Keratinocyte (primary cell): ENCODE results near the gene MPC1.
"Not testable (repeated sequence)": the region's sequence is repeated elsewhere in the genome, so short reads cannot be mapped to it uniquely, and the experiment has no call there.

Experiments
- EZH2 ChIP-seq: IDR thresholded peaks from one replicate; pipeline ENCODE4 v1.6.1; 2012; ENCODE audit warnings: inconsistent platforms, mild to moderate bottlenecking, low read length, moderate library complexity
- TF ChIP-seq, protein P1 (sequence below), 3 experiments: IDR thresholded peaks in 1 of 3; conservative IDR thresholded peaks in 1 of 3; optimal IDR thresholded peaks in 1 of 3; 2 replicates in 2 of 3; 3 replicates in 1 of 3; pipeline versions ENCODE3 to v1.5.1; 2011; ENCODE audit warnings: low read length in 3 of 3, mild to moderate bottlenecking in 3 of 3, moderate library complexity in 2 of 3, control low read depth in 1 of 3, inconsistent platforms in 1 of 3; ENCODE audit not compliant: insufficient read depth in 2 of 3; ENCODE audit errors: extremely low read depth in 1 of 3

DNA sequence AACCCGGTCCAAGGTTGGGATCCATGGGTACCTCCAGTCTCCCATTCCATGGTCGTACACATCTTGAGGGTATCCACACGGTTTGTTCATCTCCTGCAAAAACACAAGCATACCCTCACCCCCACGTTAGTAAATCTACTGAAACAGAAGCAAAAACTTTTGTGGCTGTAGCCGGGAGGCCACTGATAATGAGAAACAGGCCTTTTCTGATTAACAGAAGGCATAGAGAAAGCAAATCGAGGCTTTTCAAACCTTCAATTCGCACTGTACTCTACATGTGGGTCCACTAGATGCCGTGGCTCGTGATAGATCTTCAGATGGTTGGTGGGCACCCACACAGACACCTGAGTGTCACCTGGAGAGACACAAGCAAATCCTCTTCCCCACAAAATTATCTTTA is 37.1 kb downstream of the MPC1 start:
- not testable (repeated sequence) for TF ChIP-seq EZH2
- TF ChIP-seq, protein P1, sequence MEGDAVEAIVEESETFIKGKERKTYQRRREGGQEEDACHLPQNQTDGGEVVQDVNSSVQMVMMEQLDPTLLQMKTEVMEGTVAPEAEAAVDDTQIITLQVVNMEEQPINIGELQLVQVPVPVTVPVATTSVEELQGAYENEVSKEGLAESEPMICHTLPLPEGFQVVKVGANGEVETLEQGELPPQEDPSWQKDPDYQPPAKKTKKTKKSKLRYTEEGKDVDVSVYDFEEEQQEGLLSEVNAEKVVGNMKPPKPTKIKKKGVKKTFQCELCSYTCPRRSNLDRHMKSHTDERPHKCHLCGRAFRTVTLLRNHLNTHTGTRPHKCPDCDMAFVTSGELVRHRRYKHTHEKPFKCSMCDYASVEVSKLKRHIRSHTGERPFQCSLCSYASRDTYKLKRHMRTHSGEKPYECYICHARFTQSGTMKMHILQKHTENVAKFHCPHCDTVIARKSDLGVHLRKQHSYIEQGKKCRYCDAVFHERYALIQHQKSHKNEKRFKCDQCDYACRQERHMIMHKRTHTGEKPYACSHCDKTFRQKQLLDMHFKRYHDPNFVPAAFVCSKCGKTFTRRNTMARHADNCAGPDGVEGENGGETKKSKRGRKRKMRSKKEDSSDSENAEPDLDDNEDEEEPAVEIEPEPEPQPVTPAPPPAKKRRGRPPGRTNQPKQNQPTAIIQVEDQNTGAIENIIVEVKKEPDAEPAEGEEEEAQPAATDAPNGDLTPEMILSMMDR (optimal IDR thresholded peaks at IDR 0.05 in 1 of 3, IDR thresholded peaks at IDR 0.05 in 1 of 3, conservative IDR thresholded peaks at IDR 0.05 in 1 of 3; ENCODE audit: extremely low read depth in 1 of 3, insufficient read depth in 2 of 3, low read length in 3 of 3) = not testable (repeated sequence)
